GM18526 (cell line): ENCODE measurements around the gene EFCAB10.

Experiments
- POLR2A ChIP-seq: IDR thresholded peaks from 3 replicates; pipeline ENCODE4 v1.6.1; 2011; ENCODE audit not compliant: insufficient read length; ENCODE audit errors: extremely low read depth

Gene EFCAB10

GRCh38 chr7:105581066-105581811 is at the start of gene EFCAB10:
Gene EFCAB10, minus strand, starts transcription at chr7:105581493. Its CDS starts 30 bp downstream, at chr7:105581463.
- TF ChIP-seq POLR2A = no peak

DNA sequence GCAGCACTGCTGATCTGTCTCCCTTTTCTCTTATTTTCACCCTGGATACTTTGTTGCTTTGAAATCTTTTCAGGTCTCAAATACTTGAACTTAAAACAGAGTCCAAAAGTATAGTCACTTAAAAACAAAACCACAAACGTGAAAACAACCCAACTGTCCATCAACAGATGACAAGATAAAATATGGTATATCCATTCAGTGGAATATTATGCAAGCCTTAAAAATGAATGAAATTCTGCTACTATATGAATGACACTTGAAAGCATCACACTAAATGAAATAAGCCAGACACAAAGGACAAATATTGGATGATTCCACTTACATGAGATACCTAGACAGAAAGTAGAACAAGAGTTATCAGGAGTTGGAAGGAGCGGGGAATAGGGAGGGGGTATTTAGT is 44.7 kb upstream of the EFCAB10 start:
- TF ChIP-seq POLR2A = no peak

- no peak for TF ChIP-seq POLR2A
These were observed 42.6 kb upstream of the EFCAB10 start for GRCh38 chr7:105623906-105624305.

DNA sequence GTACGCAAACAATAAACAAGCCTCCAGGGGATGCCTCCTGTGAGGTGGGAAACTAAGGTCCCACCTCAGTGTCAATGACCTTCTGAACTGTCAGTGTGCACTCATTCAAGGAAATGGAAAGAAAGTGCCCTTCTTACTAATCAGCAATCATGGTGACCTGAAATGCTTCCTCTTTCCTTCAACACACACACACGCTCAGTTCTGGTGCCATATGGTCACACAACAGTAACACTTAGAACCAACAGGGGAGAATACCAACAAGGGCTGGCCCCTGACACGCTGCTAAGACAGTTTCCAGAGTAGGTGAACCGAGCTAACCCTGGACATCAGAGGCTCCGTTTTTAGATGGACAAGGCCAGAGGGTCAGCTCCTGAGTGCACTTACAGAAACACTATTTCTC is 42.1 kb upstream of the EFCAB10 start:
- no peak for TF ChIP-seq POLR2A

GRCh38 chr7:105622106-105622731 is 40.9 kb upstream of the EFCAB10 start:
- TF ChIP-seq POLR2A = no peak

DNA sequence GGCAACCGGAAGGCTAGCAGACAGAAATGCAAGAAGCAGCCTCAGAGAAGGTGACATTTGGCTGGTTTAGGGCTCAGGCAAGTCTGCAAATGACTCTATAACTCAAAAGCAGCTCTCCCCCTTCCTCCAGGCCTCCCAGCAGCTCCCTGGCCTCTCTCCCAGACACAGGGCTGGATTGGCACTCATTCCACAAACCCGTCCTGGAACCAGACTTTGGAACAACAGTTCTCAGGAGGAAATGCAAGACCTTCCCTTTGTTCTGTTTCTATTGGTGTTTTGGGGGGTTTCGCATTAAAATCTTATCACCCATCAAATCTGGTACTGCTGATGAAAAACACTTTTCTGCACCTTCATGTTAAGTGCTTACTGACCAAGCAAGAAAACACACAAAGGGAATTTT is 40.3 kb upstream of the EFCAB10 start:
- no peak for TF ChIP-seq POLR2A

GRCh38 chr7:105621176-105621575 is 39.9 kb upstream of the EFCAB10 start:
- TF ChIP-seq POLR2A = no peak

DNA sequence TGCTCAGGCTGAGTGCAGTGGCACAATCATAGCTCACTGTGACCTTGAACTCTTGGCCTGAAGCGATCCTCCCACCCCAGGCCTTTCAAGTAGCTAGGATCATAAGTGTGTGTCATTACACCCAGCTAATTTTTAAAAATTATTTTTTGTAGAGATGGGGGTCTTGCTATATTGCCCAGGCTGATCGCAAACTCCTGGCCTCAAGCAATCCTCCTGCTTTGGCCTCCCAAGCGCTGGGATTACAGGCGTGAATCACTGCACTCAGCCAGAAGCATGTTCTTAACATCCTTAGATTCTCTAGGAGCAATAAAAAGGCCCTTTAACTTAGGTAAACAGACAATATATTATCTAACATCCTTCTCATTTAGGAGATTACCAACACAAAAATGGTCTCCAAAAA is 38.3 kb upstream of the EFCAB10 start:
- no peak for TF ChIP-seq POLR2A

- TF ChIP-seq POLR2A = no peak
These were observed 36.7 kb upstream of the EFCAB10 start for GRCh38 chr7:105618016-105618296.

GRCh38 chr7:105617280-105618015 is 36.2 kb upstream of the EFCAB10 start:
- TF ChIP-seq POLR2A = no peak

DNA sequence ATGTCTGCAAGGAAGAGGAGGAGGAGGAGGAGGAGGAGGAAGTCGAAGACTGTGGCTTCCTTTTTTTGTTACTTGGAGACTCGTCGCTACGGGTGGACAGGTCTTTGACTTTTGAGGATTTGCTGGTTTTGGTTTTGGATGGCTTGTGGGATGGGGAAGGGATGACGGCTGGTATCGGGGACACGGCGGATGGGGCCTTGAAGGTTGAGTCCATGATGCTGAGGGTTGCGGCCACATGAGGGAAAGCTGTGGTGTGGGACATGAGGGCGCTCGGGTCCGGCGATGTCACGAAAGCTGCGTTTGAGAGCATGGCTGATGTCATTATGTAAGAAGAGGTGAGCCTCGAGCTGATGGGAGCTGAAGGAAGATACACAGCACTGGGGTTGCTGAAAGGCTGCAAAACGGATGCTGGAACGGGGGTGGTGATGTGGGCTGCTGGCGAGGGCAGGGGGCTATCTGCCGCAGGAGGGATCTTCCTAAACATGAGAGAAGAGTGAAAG is 33.1 kb upstream of the EFCAB10 start:
- no peak for TF ChIP-seq POLR2A

- no peak for TF ChIP-seq POLR2A
These were observed 32.5 kb upstream of the EFCAB10 start for GRCh38 chr7:105613611-105614330.

DNA sequence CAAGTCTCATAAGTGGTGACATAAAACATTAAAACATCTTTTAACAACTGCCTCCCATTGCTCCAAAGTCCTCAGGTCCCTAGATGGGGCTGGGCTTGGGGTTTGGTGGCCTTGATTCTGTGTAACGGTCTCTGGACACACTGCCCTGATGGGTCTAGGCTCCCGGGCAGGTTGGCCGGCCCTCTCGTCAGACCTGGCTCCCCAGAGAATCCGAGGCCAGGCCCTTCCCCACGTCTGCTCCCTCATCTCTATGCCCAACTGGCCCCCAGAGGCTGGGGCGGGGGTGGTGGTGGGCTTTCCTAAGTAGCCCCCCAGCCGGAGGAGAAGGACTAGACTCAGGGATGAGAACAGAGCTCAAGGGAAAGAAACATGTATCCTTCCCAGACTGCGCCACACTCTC is 31.5 kb upstream of the EFCAB10 start:
- TF ChIP-seq POLR2A = no peak

DNA sequence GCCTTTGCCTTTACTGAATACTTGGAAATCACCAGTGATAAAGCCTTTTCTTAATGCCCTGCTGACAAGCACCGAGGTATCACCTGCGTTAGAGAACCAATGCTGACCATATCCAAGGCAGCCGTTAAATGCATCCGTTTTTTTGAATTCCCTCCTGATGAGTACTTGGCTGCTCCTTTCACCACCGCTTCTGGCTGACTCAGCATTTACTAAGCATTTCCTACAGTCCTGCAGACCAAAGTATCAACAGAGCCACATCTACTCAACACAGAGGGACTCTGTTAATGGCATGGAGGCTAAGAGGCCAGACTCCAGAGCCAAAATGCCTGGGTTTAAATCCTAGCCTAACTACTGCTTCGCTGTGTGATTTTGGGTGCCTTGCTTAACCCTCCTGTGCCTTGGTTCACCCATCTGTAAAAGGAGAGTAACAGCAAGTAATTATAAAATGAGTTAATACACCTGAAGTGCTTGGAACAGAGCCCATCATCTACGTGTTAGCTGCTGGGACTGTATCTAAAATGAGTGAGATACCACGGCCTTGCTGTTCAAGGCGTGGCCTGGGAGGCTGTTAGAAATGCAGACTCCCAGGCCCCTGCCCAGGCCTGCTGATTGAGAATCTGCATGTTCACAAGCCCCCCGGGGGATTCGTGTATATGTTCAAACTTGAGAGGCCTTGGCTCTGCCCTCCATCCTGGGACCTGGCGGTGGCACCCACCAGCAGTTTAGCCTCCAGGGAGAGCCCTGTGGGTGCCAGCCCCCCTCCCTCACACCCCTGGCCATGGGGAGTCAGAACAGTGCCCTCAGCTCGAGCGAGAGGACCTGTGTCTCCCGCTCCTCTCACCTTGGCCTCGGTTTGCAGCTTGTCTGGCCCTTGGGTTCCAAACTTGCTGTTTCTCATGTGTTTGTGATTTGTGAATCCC is 30.8 kb upstream of the EFCAB10 start:
- no peak for TF ChIP-seq POLR2A
